ENCODE results near the gene VWA2. TPM values are rescaled to one million over a fixed set of nuclear protein-coding genes. Genes with fewer than 3 reads are reported as not detected.

VWA2 gene
- polyA plus RNA-seq, 1 of the 3 experiments (the other 2 are of a cell fraction): not detected

DNA sequence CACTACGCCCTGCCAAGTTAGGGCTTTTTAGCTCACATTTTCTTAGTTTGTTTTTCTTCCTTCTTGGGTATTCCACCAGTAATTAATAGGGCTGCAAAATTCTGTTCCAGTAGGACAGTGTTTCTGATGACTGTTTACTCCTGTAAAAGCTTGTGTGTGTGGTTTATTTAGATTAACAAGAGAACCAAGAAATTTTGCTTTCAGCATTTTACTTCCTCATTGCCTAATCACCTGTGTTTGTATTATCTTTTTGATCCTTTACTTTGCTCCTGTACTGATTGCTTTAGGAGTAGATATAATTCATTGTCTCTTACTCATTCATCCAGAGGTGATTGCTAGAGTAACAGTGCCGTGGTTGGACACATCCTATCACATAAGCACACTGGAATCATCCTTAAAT, 32.2 kb upstream of the VWA2 start:
- no peaks in the 10 kb centered on the region for H3K36me3 ChIP-seq (replicated peaks in 1 of 2; ENCODE audit: control insufficient read depth in 1 of 2, insufficient read depth in 2 of 2, low read length in 1 of 2)
- no peak overlapping the region for H3K4me3 ChIP-seq (ENCODE audit: low read depth in 2 of 2, low read length in 1 of 2)
- WGBS (ENCODE audit: low lambda C conversion rate): 42% methylated on average over 2 of the region's 2 CpGs
- H2AFZ ChIP-seq (ENCODE audit: low read depth): no peak overlapping the region
- no peak for DNase-seq
- H3K9me3 ChIP-seq: no peaks in the 10 kb centered on the region
- CTCF ChIA-PET: no interaction called here
- TF ChIP-seq NFIC (IDR thresholded peaks at IDR 0.05; ENCODE audit: borderline replicate concordance) (no peak), ELF1 (IDR thresholded peaks at IDR 0.05) (no peak), GABPA (IDR thresholded peaks at IDR 0.05; ENCODE audit: low read depth) (no peak), RAD21 (IDR thresholded peaks at IDR 0.05; ENCODE audit: low read length) (no peak), FOSL2 (IDR thresholded peaks at IDR 0.05; ENCODE audit: borderline replicate concordance, low read depth) (no peak), FOXJ3 (CRISPR knock-in tag; IDR thresholded peaks at IDR 0.05) (no peak), MXI1 (IDR thresholded peaks at IDR 0.05; ENCODE audit: low read depth, low read length) (no peak), YY1 (IDR thresholded peaks at IDR 0.05; ENCODE audit: low read depth) (no peak), JUND (IDR thresholded peaks at IDR 0.05) (no peak)
- TF ChIP-seq, protein P1, sequence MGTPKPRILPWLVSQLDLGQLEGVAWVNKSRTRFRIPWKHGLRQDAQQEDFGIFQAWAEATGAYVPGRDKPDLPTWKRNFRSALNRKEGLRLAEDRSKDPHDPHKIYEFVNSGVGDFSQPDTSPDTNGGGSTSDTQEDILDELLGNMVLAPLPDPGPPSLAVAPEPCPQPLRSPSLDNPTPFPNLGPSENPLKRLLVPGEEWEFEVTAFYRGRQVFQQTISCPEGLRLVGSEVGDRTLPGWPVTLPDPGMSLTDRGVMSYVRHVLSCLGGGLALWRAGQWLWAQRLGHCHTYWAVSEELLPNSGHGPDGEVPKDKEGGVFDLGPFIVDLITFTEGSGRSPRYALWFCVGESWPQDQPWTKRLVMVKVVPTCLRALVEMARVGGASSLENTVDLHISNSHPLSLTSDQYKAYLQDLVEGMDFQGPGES (IDR thresholded peaks at IDR 0.05; ENCODE audit: low read depth, low read length): no peak
- TF ChIP-seq, protein P2, sequence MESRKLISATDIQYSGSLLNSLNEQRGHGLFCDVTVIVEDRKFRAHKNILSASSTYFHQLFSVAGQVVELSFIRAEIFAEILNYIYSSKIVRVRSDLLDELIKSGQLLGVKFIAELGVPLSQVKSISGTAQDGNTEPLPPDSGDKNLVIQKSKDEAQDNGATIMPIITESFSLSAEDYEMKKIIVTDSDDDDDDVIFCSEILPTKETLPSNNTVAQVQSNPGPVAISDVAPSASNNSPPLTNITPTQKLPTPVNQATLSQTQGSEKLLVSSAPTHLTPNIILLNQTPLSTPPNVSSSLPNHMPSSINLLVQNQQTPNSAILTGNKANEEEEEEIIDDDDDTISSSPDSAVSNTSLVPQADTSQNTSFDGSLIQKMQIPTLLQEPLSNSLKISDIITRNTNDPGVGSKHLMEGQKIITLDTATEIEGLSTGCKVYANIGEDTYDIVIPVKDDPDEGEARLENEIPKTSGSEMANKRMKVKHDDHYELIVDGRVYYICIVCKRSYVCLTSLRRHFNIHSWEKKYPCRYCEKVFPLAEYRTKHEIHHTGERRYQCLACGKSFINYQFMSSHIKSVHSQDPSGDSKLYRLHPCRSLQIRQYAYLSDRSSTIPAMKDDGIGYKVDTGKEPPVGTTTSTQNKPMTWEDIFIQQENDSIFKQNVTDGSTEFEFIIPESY (IDR thresholded peaks at IDR 0.05; ENCODE audit: borderline replicate concordance, low read depth): no peak
- TF ChIP-seq, protein P3, sequence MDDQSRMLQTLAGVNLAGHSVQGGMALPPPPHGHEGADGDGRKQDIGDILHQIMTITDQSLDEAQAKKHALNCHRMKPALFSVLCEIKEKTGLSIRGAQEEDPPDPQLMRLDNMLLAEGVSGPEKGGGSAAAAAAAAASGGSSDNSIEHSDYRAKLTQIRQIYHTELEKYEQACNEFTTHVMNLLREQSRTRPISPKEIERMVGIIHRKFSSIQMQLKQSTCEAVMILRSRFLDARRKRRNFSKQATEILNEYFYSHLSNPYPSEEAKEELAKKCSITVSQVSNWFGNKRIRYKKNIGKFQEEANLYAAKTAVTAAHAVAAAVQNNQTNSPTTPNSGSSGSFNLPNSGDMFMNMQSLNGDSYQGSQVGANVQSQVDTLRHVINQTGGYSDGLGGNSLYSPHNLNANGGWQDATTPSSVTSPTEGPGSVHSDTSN (IDR thresholded peaks at IDR 0.05): no peak
- no peak overlapping the region for H3K27ac ChIP-seq (ENCODE audit: low read depth in 2 of 2, low read length in 1 of 2)
- no peak overlapping the region for H3K4me2 ChIP-seq
- POLR2A ChIA-PET: no interaction called here
- H4K20me1 ChIP-seq (ENCODE audit: insufficient read depth): no peaks in the 10 kb centered on the region
- no peak overlapping the region for H3K9ac ChIP-seq
- H3K27me3 ChIP-seq (ENCODE audit: insufficient read depth): peaks cover 4% of the 10 kb centered on the region; the same call in 1 of the 2 replicates
- H3F3A ChIP-seq (replicated peaks; ENCODE audit: insufficient read depth): no peaks in the 10 kb centered on the region
- H3K4me1 ChIP-seq (ENCODE audit: control insufficient read depth in 1 of 2, insufficient read depth in 2 of 2, low read depth in 1 of 2, low read length in 1 of 2): peaks cover 0 to under 1% of the 10 kb centered on the region in 2 experiments; a peak in 1 of 4 replicates
- H3K9me2 ChIP-seq: no peaks in the 10 kb centered on the region
- no peaks in the 10 kb centered on the region for H3K79me2 ChIP-seq (ENCODE audit: insufficient read depth)

DNA sequence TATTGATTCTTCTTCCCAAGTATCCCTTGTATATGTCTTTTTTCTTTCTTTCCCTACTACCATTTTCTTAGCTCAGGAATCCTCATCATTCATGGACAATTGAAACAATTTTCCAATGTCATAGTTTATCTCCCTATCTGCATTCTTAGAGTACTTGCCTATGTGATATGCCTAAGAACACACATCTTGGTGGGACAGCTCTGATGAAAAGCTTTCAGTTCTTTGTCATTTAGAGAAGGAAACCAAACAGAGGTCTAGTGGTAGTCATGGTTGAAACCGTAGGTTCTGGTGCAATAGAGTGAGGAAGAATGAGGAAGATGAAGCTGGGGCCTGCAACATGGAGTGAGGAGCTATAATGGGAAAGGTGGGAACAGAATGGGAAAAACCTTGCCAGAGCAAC, 31.7 kb upstream of the VWA2 start:
- H3K79me2 ChIP-seq (ENCODE audit: insufficient read depth): no peaks in the 10 kb centered on the region
- H3K4me3 ChIP-seq (ENCODE audit: low read depth in 2 of 2, low read length in 1 of 2): no peak overlapping the region
- no peak overlapping the region for H2AFZ ChIP-seq (ENCODE audit: low read depth)
- no peaks in the 10 kb centered on the region for H3K9me3 ChIP-seq
- no peaks in the 10 kb centered on the region for H3F3A ChIP-seq (replicated peaks; ENCODE audit: insufficient read depth)
- no peaks in the 10 kb centered on the region for H3K9me2 ChIP-seq
- no peak overlapping the region for H3K27ac ChIP-seq (ENCODE audit: low read depth in 2 of 2, low read length in 1 of 2)
- H3K4me1 ChIP-seq (ENCODE audit: control insufficient read depth in 1 of 2, insufficient read depth in 2 of 2, low read depth in 1 of 2, low read length in 1 of 2): no peaks in the 10 kb centered on the region
- 48% methylated on average over 1 of the region's 1 CpG for WGBS (ENCODE audit: low lambda C conversion rate)
- POLR2A ChIA-PET: no interaction called here
- CTCF ChIA-PET: interaction anchor here (1.6 kb wide), 1 partner anchor 97 kb away, joined by 5 read pairs; no protein-coding TSS in a partner anchor
- H3K36me3 ChIP-seq (replicated peaks in 1 of 2; ENCODE audit: control insufficient read depth in 1 of 2, insufficient read depth in 2 of 2, low read length in 1 of 2): no peaks in the 10 kb centered on the region
- H3K27me3 ChIP-seq (ENCODE audit: insufficient read depth): peaks cover 4% of the 10 kb centered on the region; the same call in 1 of the 2 replicates
- no peaks in the 10 kb centered on the region for H4K20me1 ChIP-seq (ENCODE audit: insufficient read depth)
- H3K9ac ChIP-seq: no peak overlapping the region
- DNase-seq: no peak
- no peak overlapping the region for H3K4me2 ChIP-seq
- TF ChIP-seq NFIC (IDR thresholded peaks at IDR 0.05; ENCODE audit: borderline replicate concordance) (no peak), RXRA (IDR thresholded peaks at IDR 0.05; ENCODE audit: borderline replicate concordance, low read depth) (no peak), GABPA (IDR thresholded peaks at IDR 0.05; ENCODE audit: low read depth) (no peak), MXI1 (IDR thresholded peaks at IDR 0.05; ENCODE audit: low read depth, low read length) (no peak), JUND (IDR thresholded peaks at IDR 0.05) (no peak), YY1 (IDR thresholded peaks at IDR 0.05; ENCODE audit: low read depth) (no peak), CHD2 (IDR thresholded peaks at IDR 0.05; ENCODE audit: low read length, partially characterized antibody) (no peak), SMC3 (IDR thresholded peaks at IDR 0.05; ENCODE audit: low read depth, low read length) (no peak), FOXM1 (IDR thresholded peaks at IDR 0.05; ENCODE audit: low read depth) (no peak)
- TF ChIP-seq, protein P4, sequence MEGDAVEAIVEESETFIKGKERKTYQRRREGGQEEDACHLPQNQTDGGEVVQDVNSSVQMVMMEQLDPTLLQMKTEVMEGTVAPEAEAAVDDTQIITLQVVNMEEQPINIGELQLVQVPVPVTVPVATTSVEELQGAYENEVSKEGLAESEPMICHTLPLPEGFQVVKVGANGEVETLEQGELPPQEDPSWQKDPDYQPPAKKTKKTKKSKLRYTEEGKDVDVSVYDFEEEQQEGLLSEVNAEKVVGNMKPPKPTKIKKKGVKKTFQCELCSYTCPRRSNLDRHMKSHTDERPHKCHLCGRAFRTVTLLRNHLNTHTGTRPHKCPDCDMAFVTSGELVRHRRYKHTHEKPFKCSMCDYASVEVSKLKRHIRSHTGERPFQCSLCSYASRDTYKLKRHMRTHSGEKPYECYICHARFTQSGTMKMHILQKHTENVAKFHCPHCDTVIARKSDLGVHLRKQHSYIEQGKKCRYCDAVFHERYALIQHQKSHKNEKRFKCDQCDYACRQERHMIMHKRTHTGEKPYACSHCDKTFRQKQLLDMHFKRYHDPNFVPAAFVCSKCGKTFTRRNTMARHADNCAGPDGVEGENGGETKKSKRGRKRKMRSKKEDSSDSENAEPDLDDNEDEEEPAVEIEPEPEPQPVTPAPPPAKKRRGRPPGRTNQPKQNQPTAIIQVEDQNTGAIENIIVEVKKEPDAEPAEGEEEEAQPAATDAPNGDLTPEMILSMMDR (IDR thresholded peaks at IDR 0.05): no peak
- TF ChIP-seq, protein P5, sequence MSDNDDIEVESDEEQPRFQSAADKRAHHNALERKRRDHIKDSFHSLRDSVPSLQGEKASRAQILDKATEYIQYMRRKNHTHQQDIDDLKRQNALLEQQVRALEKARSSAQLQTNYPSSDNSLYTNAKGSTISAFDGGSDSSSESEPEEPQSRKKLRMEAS (IDR thresholded peaks at IDR 0.05; ENCODE audit: low read depth): no peak
- TF ChIP-seq, protein P6, sequence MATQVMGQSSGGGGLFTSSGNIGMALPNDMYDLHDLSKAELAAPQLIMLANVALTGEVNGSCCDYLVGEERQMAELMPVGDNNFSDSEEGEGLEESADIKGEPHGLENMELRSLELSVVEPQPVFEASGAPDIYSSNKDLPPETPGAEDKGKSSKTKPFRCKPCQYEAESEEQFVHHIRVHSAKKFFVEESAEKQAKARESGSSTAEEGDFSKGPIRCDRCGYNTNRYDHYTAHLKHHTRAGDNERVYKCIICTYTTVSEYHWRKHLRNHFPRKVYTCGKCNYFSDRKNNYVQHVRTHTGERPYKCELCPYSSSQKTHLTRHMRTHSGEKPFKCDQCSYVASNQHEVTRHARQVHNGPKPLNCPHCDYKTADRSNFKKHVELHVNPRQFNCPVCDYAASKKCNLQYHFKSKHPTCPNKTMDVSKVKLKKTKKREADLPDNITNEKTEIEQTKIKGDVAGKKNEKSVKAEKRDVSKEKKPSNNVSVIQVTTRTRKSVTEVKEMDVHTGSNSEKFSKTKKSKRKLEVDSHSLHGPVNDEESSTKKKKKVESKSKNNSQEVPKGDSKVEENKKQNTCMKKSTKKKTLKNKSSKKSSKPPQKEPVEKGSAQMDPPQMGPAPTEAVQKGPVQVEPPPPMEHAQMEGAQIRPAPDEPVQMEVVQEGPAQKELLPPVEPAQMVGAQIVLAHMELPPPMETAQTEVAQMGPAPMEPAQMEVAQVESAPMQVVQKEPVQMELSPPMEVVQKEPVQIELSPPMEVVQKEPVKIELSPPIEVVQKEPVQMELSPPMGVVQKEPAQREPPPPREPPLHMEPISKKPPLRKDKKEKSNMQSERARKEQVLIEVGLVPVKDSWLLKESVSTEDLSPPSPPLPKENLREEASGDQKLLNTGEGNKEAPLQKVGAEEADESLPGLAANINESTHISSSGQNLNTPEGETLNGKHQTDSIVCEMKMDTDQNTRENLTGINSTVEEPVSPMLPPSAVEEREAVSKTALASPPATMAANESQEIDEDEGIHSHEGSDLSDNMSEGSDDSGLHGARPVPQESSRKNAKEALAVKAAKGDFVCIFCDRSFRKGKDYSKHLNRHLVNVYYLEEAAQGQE (IDR thresholded peaks at IDR 0.05; ENCODE audit: low read depth, low read length): no peak

Measured in SK-N-SH (cell line).